HCT116 (cell line): ENCODE measurements around the gene SELP. TPM values are rescaled to one million over a fixed set of nuclear protein-coding genes. Genes with fewer than 3 reads are reported as not detected.

Source experiments
- ATAC-seq: fragments of 200-7000 bp; cut with Tn5 transposase; 2 replicates; pipeline ENCODE4 v1.9.1; 2020; ENCODE audit warnings: mild to moderate bottlenecking, moderate library complexity
- BruUV-seq: library from RNA; stranded (reverse); fragments of 400-500 nt; replicated peaks from 2 replicates; lab custom pipeline; 2021; lab: Mats Ljungman, UMichigan
- CTCF ChIA-PET: fragments of 300-600 bp; sonication (Branson Sonifier 250); formaldehyde crosslinking; loops from one replicate; lab custom pipeline; 2021; ENCODE audit warnings: antibody characterized with exemption; lab: Charles Lee
- POLR2A ChIA-PET: fragments of 300-600, 350-600 bp; sonication (Branson Sonifier 250); formaldehyde crosslinking; loops from one replicate; lab custom pipeline; 2021; ENCODE audit warnings: antibody characterized with exemption; lab: Charles Lee
- RAD21 ChIA-PET, 2 experiments: fragments of 300-600 bp; sonication (Branson Sonifier 250); formaldehyde crosslinking; loops; one replicate each; lab custom pipeline; 2023; ENCODE audit warnings: low total read pairs in 2 of 2; ENCODE audit not compliant: uncharacterized antibody in 2 of 2, unreplicated experiment in 2 of 2, low non-redundant PET in 1 of 2; lab: Charles Lee
- DNase-seq: peaks from one replicate; pipeline ENCODE4 v3.0.0-alpha.2; 2010; ENCODE audit warnings: low read depth, low spot score
- H2AFZ ChIP-seq: fragments of 200-600 bp; shearing (Covaris generic), sonication (generic); 2 replicates; pipeline ENCODE4 v1.6.1; 2017; ENCODE audit warnings: low read depth, mixed run types, mixed read lengths, antibody characterized with exemption, low read length; ENCODE audit not compliant: poor library complexity, severe bottlenecking
- H3K27ac ChIP-seq: 2 replicates; pipeline ENCODE4 v1.5.1; 2012; ENCODE audit warnings: low read depth, low read length
- H3K27me3 ChIP-seq: fragments of 200-600 bp; sonication (generic); 2 replicates; pipeline ENCODE4 v1.6.1; 2016; ENCODE audit warnings: mixed run types, low read length, mixed read lengths; ENCODE audit not compliant: insufficient read depth
- H3K36me3 ChIP-seq, 2 experiments: fragments of 200-500 bp in 1 of 2; fragments of 200-600 bp in 1 of 2; sonication (Bioruptor generic) in 1 of 2; sonication (generic) in 1 of 2; 2 replicates each; pipeline versions ENCODE4 v1.5.1 to v1.6.1; 2014 to 2016; ENCODE audit warnings: low read length in 2 of 2, inconsistent platforms in 1 of 2, mixed read lengths in 1 of 2, mixed run types in 1 of 2; ENCODE audit not compliant: insufficient read depth in 2 of 2, control insufficient read depth in 1 of 2
- H3K4me1 ChIP-seq, 2 experiments: fragments of 200-600 bp in 1 of 2; sonication (generic) in 1 of 2; 2 replicates each; pipeline versions ENCODE4 v1.5.1 to v1.6.1; 2012 to 2017; ENCODE audit warnings: low read length in 2 of 2, inconsistent platforms in 1 of 2, mild to moderate bottlenecking in 1 of 2, mixed read lengths in 1 of 2, mixed run types in 1 of 2, moderate library complexity in 1 of 2; ENCODE audit not compliant: insufficient read depth in 2 of 2, control insufficient read depth in 1 of 2
- H3K4me2 ChIP-seq: fragments of 200-600 bp; sonication (generic); 2 replicates; pipeline ENCODE4 v1.6.1; 2017; ENCODE audit warnings: mixed run types, low read length, mixed read lengths
- H3K4me3 ChIP-seq, 2 experiments: fragments of 200-600 bp in 1 of 2; sonication (generic) in 1 of 2; replicated peaks in 1 of 2; 2 replicates each; pipeline ENCODE4 v1.5.1; 2011 to 2016; ENCODE audit warnings: low read length in 2 of 2, control low read depth in 1 of 2, low read depth in 1 of 2, mild to moderate bottlenecking in 1 of 2, mixed read lengths in 1 of 2, mixed run types in 1 of 2
- H3K79me2 ChIP-seq: fragments of 200-600 bp; sonication (generic); 2 replicates; pipeline ENCODE4 v1.6.1; 2017; ENCODE audit warnings: mild to moderate bottlenecking, mixed run types, low read length, moderate library complexity, mixed read lengths; ENCODE audit not compliant: insufficient read depth
- H3K9ac ChIP-seq: fragments of 200-600 bp; sonication (generic); 2 replicates; pipeline ENCODE4 v1.6.1; 2016; ENCODE audit warnings: low read length, mixed read lengths
- H3K9me2 ChIP-seq: fragments of 200-600 bp; sonication (generic), shearing (Covaris generic); 2 replicates; pipeline ENCODE4 v1.6.1; 2017; ENCODE audit warnings: mixed run types, mild to moderate bottlenecking, moderate library complexity; ENCODE audit not compliant: insufficient read depth
- H3K9me3 ChIP-seq, 2 experiments: fragments of 200-500 bp in 1 of 2; fragments of 200-600 bp in 1 of 2; sonication (Bioruptor generic) in 1 of 2; sonication (generic) in 1 of 2; 2 replicates each; pipeline ENCODE4 v1.6.1; 2014 to 2017; ENCODE audit warnings: low read length in 2 of 2, mixed read lengths in 2 of 2, inconsistent platforms in 1 of 2, low read depth in 1 of 2, mild to moderate bottlenecking in 1 of 2, mixed run types in 1 of 2, moderate library complexity in 1 of 2; ENCODE audit not compliant: control insufficient read depth in 1 of 2, insufficient read depth in 1 of 2
- H4K20me1 ChIP-seq: fragments of 200-600 bp; sonication (generic), shearing (Covaris generic); 2 replicates; pipeline ENCODE4 v1.6.1; 2017; ENCODE audit warnings: mixed run types, mild to moderate bottlenecking, moderate library complexity; ENCODE audit not compliant: insufficient read depth
- CTCF ChIP-seq, 3 experiments: fragments of 200-600 bp in 1 of 3; sonication (generic) in 1 of 3; IDR thresholded peaks in 2 of 3; conservative IDR thresholded peaks in 1 of 3; 2 replicates each; pipeline ENCODE4 v1.5.1; 2012 to 2017; ENCODE audit warnings: low read depth in 2 of 3, low read length in 2 of 3, antibody characterized with exemption in 1 of 3, borderline replicate concordance in 1 of 3, control low read depth in 1 of 3, mild to moderate bottlenecking in 1 of 3, mixed read lengths in 1 of 3, mixed run types in 1 of 3, moderate library complexity in 1 of 3; ENCODE audit not compliant: insufficient read depth in 1 of 3
- ELF1 ChIP-seq: IDR thresholded peaks from 2 replicates; pipeline ENCODE4 v1.6.1; 2012; ENCODE audit warnings: low read depth, borderline replicate concordance
- RAD21 ChIP-seq: IDR thresholded peaks from 2 replicates; pipeline ENCODE4 v1.6.1; 2012; ENCODE audit warnings: low read depth, mild to moderate bottlenecking
- SRF ChIP-seq: IDR thresholded peaks from 2 replicates; pipeline ENCODE4 v1.6.1; 2012; ENCODE audit warnings: low read depth
- ZFX ChIP-seq: fragments of 450-650 bp; IDR thresholded peaks from 2 replicates; pipeline ENCODE4 v1.6.1; 2017
- intact Hi-C: fragments of 100-400 bp; cut with micrococcal nuclease; formaldehyde crosslinking; loops from 2 replicates; pipeline ENCODE4 v1.10.0; 2022
- total RNA-seq: library from RNA; stranded (reverse); gene quantifications from one replicate; pipeline ENCODE4 v1.2.1, GENCODE V29; 2021; ENCODE audit not compliant: unreplicated experiment

SELP gene
- total RNA-seq, 1 experiment from 2014 or later, result not detected

GRCh38 chr1:169550294-169550693 lies 79.6 kb downstream of the SELP start:
- peak; percentile 40 for DNase-seq

DNA sequence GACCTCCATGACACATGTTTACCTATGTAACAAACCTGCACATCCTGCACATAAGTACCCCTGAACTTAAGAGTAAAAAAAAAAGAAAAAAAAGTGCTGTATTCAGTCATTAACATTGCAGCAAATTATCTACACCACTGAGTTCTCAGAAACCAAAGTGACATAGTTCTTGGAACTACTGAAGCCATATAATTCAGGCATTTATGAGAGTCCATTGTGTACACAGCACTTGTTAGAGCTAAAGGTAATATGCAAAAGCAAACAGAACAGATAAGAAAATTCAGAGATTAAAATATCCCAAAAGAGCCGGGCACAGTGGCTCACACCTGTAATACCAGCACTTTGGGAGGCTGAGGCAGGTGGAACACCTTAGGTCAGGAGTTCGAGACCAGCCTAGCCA lies 81.6 kb downstream of the SELP start:
- Histone ChIP-seq H3K4me3 (no peak overlapping the region), H3K4me2 (no peak overlapping the region), H3K9me3 (no peaks in the 10 kb centered on the region), H3K9me2 (no peaks in the 10 kb centered on the region), H2AFZ (no peak overlapping the region), H3K27ac (no peak overlapping the region), H3K36me3 (no peaks in the 10 kb centered on the region), H3K27me3 (no peaks in the 10 kb centered on the region), H3K4me1 (no peaks in the 10 kb centered on the region), H3K9ac (no peak overlapping the region), H3K79me2 (no peaks in the 10 kb centered on the region), H4K20me1 (no peaks in the 10 kb centered on the region)
- BruUV-seq, result no TSS peak
- no peak for DNase-seq
- ChIA-PET POLR2A (interaction anchor here (0.5 kb wide), 1 partner anchor 253 kb away, joined by 3 read pairs; no protein-coding TSS in a partner anchor), CTCF (interaction anchor here (1.5 kb wide), 1 partner anchor 261 kb away, joined by 3 read pairs; no protein-coding TSS in a partner anchor), RAD21 (interaction anchor here in 1 of 2 experiments (0.7 kb wide), 1 partner anchor 1270 kb away, joined by 3 read pairs; no protein-coding TSS in a partner anchor)
- intact Hi-C loops, result loop anchor here (10.0 kb wide), 1 partner anchor 173 kb away; no protein-coding TSS in a partner anchor
- TF ChIP-seq ELF1 (no peak), ZFX (no peak)
- no peak for ATAC-seq

More at GRCh38 chr1:169550294-169550693, 79.6 kb downstream of the SELP start:
- ChIA-PET CTCF (no interaction called here), RAD21 (no interaction called here), POLR2A (no interaction called here)
- H3K9me3 ChIP-seq, result no peaks in the 10 kb centered on the region
- H3K36me3 ChIP-seq, result no peaks in the 10 kb centered on the region
- H3K79me2 ChIP-seq, result no peaks in the 10 kb centered on the region
- H4K20me1 ChIP-seq, result no peaks in the 10 kb centered on the region
- H3K27ac ChIP-seq, result no peak overlapping the region
- no peaks in the 10 kb centered on the region for H3K9me2 ChIP-seq
- no peak overlapping the region for H3K9ac ChIP-seq
- ATAC-seq, result peak; percentile 84
- no peaks in the 10 kb centered on the region for H3K4me1 ChIP-seq
- no peak overlapping the region for H2AFZ ChIP-seq
- no peaks in the 10 kb centered on the region for H3K27me3 ChIP-seq
- BruUV-seq, result no TSS peak
- H3K4me2 ChIP-seq, result no peak overlapping the region
- peak; percentile 49 to 63 (median 60); a peak in 5 of 6 replicates for TF ChIP-seq CTCF (IDR thresholded peaks at IDR 0.05 in 2 of 3, conservative IDR thresholded peaks at IDR 0.05 in 1 of 3; ENCODE audit: borderline replicate concordance in 1 of 3, insufficient read depth in 1 of 3, low read depth in 2 of 3, low read length in 2 of 3)
- no peak for TF ChIP-seq SRF
- TF ChIP-seq RAD21, result peak; percentile 80
- H3K4me3 ChIP-seq, result no peak overlapping the region
- intact Hi-C loops, result loop anchor here (1.0 to 5.0 kb wide), 2 partner anchors 162 to 259 kb away; partner anchors contain the start of gene SELL
